ENCODE measurements around the gene WNT9B.
A peak's percentile ranks its signal among the peaks of the same experiment; 100 is the strongest.

DNA sequence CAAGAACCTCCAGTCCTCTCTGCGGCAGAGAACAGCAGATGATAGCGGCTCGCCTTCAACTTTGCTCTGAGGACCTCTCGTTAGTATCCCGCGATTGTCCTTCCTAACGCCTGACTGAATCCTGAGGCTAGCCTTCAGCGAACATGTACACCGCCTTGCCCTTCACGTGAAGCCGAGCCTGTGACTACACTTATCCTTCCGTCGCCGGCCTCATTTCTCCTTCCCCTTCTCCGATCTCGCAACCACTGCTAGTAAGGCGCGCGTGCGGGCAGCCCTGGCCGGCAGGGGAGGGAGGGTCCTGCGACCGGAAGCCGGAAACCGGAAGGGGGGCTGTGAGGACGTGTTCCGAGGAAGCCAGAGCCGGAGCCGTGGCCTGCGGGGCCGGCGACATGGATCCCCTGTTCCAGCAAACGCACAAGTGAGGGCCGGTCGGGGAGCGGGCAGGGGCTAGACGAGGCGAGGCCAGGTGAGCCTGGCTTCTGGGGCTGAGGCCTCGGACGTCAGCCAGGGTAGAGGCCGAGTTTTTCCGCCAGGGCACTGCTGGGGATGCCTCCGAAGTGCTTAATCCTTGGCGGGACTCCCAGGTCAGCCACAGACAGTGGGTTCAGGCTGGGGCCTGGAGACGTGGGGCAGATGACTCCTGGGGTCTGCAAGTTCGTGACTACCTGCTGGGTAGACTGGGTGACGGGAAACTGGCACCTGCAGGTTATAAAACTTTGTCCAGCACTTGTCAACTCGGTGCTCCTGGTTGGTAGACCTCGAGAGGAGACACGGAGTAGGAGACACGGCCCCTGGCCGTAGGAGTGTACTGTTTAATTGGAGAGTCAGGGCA is 71.6 kb downstream of the WNT9B start, which contains the start of gene GOSR2:
- TF ChIP-seq, protein P1, sequence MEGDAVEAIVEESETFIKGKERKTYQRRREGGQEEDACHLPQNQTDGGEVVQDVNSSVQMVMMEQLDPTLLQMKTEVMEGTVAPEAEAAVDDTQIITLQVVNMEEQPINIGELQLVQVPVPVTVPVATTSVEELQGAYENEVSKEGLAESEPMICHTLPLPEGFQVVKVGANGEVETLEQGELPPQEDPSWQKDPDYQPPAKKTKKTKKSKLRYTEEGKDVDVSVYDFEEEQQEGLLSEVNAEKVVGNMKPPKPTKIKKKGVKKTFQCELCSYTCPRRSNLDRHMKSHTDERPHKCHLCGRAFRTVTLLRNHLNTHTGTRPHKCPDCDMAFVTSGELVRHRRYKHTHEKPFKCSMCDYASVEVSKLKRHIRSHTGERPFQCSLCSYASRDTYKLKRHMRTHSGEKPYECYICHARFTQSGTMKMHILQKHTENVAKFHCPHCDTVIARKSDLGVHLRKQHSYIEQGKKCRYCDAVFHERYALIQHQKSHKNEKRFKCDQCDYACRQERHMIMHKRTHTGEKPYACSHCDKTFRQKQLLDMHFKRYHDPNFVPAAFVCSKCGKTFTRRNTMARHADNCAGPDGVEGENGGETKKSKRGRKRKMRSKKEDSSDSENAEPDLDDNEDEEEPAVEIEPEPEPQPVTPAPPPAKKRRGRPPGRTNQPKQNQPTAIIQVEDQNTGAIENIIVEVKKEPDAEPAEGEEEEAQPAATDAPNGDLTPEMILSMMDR (IDR thresholded peaks at IDR 0.05): no peak
- peak; percentile 74 to 93 (median 93) for TF ChIP-seq POLR2AphosphoS5 (IDR thresholded peaks at IDR 0.05)
